Esophagus muscularis mucosa (tissue), 4 donors: ENCODE results near the gene GALNT14.

Experiments
- EP300 ChIP-seq: sonication (generic); formaldehyde crosslinking; IDR thresholded peaks from one replicate; pipeline ENCODE4 v1.6.1; 2017; ENCODE audit warnings: antibody characterized with exemption
- POLR2A ChIP-seq: fragments of 450-650 bp; IDR thresholded peaks from one replicate; pipeline ENCODE4 v1.6.1; 2017; ENCODE audit warnings: antibody characterized with exemption, moderate library complexity, mild to moderate bottlenecking, low read depth
- POLR2AphosphoS5 ChIP-seq, 2 donors: sonication (generic); formaldehyde crosslinking; IDR thresholded peaks; one replicate each; pipeline ENCODE4 v1.6.1; 2017; ENCODE audit warnings: antibody characterized with exemption in 2 of 2
- TF ChIP-seq, protein P1 (sequence below), 3 experiments: fragments of 200-600 bp in 2 of 3; fragments of 450-650 bp in 1 of 3; sonication (generic) in 2 of 3; IDR thresholded peaks; one replicate each; pipeline ENCODE4 v1.5.1; 2017 to 2019; ENCODE audit warnings: antibody characterized with exemption in 3 of 3, mild to moderate bottlenecking in 2 of 3, moderate library complexity in 1 of 3

DNA sequence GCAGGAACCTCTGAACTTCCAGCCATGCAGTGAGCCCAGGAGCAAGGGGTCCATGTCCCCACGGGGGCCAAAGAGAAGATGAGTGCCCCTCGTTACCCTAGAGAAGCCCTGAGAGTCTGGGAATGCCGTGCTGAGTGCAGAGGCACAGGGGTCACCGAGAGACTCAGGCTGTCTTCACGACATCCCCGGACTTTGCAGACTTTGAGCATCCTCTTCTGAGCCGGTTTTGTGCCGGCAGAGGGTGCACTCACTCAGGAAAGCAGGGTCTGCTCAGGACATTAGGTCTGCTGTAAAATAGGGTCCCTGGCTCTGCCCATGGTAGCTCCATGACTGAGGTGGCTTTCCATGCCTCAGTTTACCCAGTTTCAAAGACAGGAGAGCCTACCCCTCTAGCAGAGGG is 71.0 kb downstream of the GALNT14 start:
- TF ChIP-seq, protein P1, sequence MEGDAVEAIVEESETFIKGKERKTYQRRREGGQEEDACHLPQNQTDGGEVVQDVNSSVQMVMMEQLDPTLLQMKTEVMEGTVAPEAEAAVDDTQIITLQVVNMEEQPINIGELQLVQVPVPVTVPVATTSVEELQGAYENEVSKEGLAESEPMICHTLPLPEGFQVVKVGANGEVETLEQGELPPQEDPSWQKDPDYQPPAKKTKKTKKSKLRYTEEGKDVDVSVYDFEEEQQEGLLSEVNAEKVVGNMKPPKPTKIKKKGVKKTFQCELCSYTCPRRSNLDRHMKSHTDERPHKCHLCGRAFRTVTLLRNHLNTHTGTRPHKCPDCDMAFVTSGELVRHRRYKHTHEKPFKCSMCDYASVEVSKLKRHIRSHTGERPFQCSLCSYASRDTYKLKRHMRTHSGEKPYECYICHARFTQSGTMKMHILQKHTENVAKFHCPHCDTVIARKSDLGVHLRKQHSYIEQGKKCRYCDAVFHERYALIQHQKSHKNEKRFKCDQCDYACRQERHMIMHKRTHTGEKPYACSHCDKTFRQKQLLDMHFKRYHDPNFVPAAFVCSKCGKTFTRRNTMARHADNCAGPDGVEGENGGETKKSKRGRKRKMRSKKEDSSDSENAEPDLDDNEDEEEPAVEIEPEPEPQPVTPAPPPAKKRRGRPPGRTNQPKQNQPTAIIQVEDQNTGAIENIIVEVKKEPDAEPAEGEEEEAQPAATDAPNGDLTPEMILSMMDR (IDR thresholded peaks at IDR 0.05), result no peak
- no peak for TF ChIP-seq POLR2A
- TF ChIP-seq EP300, result no peak
- TF ChIP-seq POLR2AphosphoS5 (IDR thresholded peaks at IDR 0.05), result no peak
